HG03039 (cell line): ENCODE data around the gene ZNF638.
"Not testable (repeated sequence)": the region's sequence is repeated elsewhere in the genome, so short reads cannot be mapped to it uniquely, and the experiment has no call there.

Experiments
- ATAC-seq: cut with Tn5 transposase; IDR thresholded peaks from one replicate; pipeline ENCODE4 v1.9.1; 2021; ENCODE audit warnings: mild to moderate bottlenecking, moderate library complexity; ENCODE audit not compliant: unreplicated experiment

ZNF638 gene, protein sequence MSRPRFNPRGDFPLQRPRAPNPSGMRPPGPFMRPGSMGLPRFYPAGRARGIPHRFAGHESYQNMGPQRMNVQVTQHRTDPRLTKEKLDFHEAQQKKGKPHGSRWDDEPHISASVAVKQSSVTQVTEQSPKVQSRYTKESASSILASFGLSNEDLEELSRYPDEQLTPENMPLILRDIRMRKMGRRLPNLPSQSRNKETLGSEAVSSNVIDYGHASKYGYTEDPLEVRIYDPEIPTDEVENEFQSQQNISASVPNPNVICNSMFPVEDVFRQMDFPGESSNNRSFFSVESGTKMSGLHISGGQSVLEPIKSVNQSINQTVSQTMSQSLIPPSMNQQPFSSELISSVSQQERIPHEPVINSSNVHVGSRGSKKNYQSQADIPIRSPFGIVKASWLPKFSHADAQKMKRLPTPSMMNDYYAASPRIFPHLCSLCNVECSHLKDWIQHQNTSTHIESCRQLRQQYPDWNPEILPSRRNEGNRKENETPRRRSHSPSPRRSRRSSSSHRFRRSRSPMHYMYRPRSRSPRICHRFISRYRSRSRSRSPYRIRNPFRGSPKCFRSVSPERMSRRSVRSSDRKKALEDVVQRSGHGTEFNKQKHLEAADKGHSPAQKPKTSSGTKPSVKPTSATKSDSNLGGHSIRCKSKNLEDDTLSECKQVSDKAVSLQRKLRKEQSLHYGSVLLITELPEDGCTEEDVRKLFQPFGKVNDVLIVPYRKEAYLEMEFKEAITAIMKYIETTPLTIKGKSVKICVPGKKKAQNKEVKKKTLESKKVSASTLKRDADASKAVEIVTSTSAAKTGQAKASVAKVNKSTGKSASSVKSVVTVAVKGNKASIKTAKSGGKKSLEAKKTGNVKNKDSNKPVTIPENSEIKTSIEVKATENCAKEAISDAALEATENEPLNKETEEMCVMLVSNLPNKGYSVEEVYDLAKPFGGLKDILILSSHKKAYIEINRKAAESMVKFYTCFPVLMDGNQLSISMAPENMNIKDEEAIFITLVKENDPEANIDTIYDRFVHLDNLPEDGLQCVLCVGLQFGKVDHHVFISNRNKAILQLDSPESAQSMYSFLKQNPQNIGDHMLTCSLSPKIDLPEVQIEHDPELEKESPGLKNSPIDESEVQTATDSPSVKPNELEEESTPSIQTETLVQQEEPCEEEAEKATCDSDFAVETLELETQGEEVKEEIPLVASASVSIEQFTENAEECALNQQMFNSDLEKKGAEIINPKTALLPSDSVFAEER (N-terminal part only)

DNA sequence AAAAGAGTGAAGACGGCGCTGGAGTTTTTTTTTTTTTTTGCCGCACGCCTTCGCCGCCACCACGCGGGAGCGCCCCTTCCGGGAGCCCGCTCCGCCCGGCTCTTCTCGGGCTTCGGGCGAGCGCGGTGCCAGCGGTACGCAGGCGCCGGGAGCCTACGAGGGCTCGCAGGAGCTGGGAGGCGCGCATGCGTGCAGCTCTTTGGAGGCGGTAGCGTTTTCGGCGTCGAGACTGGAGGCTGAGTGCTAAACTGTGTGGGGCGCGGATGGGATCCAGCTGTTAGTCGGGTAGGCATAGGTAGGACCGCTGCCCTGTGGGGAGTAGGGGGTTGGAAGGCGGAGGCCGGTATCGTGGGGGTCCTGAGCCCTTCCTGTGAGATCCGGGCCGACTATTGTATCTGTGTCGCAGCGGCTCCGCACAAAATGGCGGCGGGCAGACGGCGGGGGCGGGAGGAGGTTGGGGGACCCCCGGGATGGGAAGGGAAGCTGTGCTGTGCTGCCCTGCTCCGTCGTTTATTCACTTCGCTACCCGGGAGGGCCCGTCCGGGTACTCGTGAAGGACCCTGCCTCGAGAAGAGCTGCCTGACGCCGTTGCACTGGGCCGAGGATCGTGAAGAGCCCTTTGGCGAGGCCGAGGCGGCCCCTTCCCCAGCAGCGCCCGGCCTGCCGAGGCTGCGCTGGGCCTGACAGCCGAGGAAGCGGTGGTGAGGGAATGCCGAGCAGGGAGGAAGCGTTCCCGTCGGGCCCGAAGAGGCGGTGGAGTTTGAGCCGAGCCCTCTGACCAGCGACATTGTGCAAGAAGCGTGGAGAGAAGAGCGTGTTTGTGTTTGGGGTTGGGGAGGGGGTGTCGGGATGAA is at the start of gene ZNF638:
ZNF638 (plus strand) TSS at position 202 of the 854 bp plus-strand sequence. CDS start 17,173 bp downstream, outside the sequence.
- peak; percentile 95 for ATAC-seq

DNA sequence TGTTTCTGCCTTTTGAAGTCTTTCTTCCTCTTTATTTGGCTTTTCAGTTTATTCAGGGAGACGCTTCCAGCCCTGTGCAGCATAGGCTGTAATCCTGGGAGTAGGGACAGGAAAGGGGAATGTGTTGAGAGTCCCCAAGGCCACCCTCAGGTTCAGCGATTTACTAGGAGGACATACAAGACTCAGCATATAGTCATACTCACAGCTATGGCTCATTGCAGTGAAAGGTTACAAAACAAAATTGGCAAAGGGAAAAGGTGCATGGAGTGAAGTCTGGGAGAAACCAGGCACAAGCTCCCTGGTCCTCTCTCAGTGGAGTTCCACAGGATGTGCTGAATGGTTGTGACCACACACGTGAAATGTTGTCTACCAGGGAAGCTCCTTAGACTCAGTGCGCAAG is 49.6 kb upstream of the ZNF638 start:
- ATAC-seq = no peak

DNA sequence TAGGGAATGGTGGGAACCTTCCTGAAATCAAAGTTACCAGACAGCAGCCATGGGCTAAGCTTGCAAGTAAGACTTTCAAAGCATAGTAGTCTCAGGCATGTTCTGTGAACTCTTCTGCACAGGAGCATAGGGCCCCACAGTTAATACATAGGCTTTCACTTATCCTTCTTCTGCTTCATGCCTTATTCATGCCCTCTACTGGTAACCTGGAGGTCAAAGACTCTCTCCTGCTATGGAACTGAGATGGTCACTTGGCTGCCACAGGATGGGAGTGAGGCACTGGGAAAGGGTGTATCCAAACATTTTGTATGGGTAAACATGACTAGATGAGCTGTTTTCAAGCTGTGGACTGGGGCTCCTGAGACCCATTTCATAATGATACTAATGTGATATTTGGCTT is 49.1 kb upstream of the ZNF638 start:
- no peak for ATAC-seq

DNA sequence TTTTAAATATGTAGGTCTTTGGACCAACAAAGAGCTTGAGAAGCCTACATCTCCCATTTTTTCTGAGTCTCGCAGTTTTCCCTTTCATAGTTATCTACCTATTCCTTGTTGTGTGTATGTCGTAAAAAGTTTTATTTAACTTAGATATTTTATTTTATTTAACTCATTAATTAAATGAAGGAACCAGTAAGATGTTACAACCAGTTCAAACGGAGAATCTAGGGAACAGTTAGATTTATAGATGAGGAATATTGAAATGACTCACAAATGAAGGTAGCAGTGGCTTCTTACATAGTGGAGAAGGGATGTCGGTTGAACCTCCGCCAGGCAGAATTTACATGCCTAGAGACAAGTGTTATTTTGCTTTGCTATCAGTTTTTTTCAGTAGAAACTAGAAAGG is 48.5 kb upstream of the ZNF638 start:
- ATAC-seq = no peak

DNA sequence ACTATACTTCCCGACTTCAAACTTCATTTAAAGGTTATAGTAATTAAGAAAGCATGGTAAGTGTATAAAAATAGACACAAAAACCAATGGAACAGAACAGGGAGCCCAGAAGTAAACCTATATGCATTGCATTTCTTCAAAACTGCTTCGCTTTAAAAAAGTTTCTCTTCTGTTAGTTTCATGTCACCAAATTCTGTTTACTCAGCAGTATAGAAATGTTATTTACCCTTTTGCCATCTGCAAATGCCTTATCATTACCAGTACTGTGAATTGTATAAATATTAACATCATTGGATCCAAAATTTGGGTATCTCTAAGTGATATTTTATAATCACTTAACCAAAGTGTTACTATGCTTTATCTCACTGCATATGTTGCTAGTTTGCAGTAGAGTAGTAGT is 45.9 kb upstream of the ZNF638 start:
- no peak for ATAC-seq

DNA sequence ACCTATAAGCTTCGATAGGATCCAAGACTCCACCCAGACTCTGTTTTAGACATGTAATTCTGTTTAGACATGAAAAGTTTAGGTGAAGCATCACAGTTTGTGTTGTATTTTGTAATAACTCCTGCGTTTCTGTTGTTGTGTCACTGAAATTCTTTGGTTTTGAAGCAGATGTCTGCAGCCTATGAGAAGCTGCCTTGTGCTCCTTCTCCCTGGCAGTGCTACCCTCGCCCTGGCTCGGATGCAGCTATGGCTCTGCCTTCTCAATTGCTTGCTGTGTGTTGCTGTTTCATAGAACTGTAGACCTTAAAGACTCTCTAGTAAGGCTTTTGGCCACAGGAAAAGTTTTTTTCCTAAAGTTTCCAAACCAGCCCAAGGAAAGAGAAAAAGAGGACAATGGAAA is 40.2 kb upstream of the ZNF638 start:
- ATAC-seq = no peak

DNA sequence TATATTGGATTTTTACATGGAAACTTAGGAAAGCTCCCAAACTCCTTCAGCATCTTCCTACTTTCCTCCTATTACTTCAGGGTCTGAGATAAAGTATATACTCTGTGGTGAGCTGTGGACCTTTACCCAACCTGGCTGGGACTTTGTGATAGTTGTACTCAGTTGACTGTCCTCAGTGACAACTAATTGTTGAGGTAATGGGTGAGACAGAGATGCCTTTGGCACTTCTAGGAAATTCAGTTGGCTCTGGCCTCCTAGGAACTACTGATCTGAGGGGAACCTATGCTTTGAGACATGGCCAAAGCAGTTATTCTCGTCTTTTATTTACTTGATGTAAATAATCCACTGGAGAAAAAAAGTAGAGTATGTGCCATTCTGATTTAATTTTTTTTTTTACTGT is 39.4 kb upstream of the ZNF638 start:
- no peak for ATAC-seq

DNA sequence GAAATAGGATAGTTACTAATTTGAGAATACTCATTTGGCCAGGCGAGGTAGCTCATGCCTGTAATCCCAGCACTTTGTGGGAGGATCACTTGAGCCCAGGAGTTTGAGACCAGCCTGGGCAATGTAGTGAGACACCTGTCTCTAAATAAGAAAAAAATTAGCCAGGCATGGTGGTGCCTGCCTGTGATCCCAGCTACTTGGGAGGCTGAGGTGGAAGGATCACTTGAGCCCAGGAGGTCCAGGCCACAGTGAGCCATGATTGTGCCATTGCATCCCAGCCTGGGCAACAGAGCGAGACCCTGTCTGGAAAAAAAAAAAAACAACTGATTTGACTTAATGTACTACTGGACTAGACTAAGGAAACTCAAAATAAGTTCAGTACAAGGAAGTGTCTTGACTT is 32.7 kb upstream of the ZNF638 start:
- no peak for ATAC-seq

DNA sequence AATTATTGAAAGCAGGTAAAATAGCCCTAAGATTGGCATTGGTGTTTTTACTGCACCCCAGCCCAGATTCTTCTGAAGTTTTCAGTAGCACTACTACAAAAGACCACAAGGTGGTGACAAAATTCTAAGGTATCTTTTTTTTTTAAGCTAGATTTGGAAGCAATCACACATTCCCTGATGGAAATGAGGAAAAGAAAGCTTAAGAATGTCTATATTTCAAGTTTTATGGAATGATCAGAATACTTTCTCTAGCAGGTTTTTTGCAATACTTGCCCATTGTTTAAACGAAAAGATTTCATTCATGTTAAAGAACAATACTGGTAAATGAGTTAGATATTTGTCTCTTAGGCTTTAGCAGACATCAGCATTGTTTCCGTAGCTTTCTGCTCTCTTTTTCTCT is 32.1 kb upstream of the ZNF638 start:
- ATAC-seq = no peak

DNA sequence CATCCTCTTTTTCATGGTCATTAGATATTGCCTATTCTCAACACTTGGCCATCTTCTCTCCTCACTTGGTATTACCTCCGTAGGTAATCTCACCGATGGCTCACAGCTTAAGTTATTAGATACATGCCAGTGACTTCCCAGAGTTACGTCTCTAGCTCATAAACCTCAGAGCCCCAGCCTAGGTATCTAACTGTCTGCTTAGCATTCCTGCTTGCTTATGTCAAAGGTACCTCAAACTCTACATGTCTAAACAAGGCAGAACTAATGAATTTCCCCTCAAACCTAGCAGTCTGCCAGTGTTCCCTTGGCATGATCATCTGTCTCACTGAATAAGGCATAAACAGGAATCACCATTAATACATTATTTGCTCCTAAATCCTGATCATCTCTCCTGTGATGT is 27.7 kb upstream of the ZNF638 start:
- ATAC-seq = no peak

DNA sequence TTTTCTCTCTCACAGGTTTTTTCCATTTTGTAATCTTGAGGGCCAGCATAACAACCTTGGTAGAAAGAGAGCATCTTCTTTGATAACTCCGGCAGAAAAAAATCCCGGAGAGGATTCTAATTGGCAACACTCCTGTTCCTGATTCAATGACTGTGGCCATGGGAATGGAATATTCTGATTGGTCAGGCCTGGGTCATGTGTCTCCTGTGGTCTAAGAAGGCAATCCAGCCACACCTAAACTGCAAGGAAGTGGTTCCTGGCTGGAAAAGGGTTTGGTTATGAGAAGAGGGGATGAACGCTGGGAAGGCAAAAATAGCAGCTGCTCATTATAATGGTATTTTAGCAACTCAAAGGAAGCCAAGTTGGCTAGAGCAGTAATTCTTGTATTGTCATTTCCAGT is 24.8 kb upstream of the ZNF638 start:
- no peak for ATAC-seq

DNA sequence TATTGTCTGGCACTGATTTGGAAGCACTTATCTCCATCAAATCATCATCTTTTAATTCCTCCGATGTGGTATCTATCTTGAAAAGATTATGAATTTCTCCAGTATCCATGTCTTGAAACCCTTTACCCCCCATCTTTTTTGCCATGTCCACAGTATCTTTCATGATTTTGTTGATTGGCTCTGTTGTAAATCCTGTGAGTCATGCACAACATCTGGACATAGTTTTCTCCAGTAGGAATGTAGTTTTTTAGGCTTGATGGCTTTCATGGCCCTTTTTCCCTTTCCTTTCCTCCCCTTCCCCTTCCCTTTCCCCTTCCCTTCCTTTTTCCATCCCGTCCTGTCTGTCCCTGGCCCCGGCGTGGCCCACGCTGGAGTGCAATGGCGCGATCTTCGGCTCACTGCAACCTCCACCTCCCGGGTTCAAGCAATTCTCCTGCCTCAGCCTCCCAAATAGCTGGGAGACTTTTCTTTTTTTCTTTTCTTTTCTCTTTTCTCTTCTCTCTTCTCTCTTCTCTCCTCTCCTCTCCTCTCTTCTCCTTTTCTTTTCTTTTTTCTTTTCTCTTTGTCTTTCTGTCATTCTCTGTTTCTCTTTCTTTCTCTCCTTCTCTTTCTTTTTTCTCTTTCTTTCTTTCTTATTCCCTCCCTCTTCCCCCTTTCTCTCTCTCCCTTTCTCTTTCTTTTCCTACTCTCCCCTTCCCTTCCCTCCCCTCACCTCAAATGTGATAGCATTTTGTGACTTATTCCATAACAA is 18.4 kb upstream of the ZNF638 start:
- no peak for ATAC-seq

DNA sequence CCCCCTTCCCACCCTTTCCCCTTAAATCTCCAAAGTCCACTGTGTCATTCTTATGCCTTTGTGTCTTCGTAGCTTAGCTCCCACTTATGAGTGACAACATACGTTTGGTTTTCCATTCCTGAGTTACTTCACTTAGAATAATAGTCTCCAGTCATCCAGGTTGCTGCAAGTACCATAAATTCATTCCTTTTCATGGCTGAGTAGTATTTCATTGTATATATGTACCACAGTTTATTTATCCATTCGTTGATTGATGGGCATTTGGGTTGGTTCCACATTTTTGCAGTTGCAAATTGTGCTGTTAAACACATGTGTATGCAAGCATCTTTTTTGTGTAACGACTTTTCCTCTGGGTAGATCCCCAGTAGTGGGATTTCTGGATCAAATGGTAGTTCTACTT is 14.5 kb upstream of the ZNF638 start:
- no peak for ATAC-seq

DNA sequence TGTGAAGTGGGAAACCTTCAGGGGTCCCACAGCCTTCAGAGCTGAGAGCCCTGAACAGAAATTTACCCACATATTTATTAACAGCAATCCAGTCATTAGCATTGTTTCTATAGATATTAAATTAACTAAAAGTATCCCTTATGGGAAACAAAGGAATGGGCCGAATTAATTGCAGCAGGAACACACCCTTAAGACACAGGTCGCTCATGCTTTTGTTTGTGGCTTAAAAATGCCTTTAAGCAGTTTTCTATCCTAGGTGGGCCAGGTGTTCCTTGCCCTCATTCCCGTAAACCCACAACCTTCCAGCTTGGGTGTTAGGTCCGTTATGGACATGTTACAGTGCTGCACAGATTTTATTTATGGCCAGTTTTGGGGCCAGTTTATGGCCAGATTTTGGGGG is 13.7 kb upstream of the ZNF638 start:
- not testable (repeated sequence) for ATAC-seq

DNA sequence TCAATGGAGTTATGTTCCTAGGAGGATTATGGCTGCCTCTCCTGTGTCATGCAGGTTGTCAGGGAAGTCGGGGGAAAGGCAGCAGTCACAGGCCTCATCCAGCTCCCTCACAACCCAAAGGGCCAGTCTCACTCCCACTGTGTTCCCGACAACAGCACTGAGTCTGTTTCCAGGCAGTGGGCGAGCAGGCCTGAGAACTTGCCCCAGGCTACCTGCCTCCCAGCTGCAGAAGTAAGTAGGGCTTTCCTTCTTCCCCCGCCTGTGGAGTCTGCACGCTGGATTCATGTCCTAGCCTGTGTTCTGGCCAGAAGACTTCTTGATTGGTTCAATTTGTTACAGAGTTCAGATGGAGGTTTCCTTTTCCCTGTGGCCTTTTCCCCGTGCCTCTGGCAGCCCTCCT is 8.2 kb upstream of the ZNF638 start:
- no peak for ATAC-seq

DNA sequence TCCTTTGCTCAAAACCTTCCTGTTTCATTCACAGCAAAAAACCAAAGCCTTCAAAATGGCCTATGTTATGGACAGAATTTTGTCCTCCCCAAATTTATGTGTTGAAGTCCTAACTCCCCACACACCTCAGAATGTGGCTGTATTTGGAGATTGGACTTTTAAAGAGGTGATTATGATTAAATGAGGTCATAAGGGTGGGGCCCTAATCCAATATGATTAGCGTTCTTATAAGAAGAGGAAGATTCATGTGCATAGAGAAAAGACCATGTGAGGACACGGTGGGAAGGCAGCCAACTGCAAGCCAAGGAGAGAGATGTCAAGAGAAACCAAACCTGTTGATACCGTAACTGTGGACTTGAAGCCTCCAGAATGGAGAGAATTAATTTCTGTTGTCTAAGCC is 4.6 kb upstream of the ZNF638 start:
- ATAC-seq = no peak

DNA sequence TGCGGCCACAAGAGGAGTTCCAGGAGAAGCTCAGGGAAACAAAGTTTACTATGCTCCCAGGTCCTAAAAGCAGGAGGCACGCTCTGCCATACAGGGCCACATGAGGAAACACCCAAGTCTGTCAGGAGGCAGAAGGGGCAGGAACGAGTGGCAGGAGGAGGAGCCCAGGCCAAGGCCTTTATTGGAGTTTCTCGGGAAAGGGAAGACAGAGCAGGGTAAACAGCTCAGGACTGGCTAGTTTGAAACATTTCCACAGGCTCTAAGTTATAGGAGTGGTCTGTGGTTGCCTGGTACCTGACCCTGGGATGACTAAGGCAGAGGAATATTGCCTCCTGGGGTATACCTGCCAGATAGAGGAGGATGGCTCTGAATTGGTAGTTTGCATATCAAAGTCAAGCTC is 3.7 kb upstream of the ZNF638 start:
- no peak for ATAC-seq

DNA sequence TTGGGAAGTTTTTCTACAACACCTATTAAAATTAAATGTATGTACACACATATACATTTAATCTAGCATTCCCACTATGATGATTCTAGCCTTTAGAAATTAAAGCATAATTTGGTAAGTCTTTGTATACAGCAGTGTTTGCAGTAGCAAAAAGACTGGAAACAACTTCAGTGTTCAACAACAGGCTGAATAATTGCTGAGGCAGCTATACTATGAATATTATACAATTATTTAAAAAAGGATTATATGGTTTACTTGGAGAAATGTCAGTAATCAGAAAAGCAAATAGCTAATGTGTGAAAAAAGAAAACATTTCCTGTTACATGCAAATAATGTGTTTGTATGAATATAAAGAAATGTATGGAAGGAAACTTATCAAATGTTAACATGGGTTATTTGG is 1.4 kb upstream of the ZNF638 start:
- ATAC-seq = no peak

DNA sequence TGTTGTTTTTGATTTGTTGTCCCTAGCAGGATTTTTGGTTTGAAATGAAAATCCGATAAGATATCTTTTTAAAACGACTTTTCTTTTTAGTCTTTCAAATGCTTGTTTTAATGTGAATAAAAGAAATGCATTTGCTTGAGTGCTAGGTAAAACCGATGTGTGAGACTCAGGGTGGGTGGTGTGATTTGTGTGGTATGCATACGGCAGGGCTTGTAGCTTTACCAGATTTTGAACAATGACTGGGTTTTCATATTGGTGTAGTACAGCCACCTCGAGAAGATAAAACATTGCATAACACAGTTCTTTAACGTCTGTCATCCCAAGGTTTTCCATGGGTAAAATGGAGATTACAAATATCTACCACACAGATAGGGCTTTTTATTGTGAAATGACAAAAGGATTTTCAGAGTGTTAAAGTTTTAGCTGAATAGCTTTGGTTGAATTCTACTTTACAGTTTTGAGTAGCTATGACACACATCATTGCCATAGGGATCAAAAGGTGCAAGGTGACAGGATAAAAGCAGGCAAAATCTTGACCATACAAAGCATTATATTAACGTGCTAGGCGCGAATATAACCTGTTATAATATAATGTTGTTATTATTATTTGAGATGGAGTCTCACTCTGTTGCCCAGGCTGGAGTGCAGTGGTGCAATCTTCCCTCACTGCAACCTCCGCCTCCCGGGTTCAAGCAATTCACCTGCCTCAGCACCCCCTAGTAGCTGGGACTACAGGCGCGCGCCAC is 824 bp upstream of the ZNF638 start:
- ATAC-seq = no peak
